Esophagus muscularis mucosa (tissue), 4 donors: ENCODE results near the gene NDC80. TPM values are rescaled to one million over a fixed set of nuclear protein-coding genes. Genes with fewer than 3 reads are reported as not detected.

Experiments
- DNase-seq: peaks from one replicate; pipeline ENCODE4 v3.0.0-alpha.2; 2017; ENCODE audit errors: extremely low spot score
- H3K27ac ChIP-seq, 4 donors: fragments of 200-600 bp; sonication (generic); replicated peaks in 1 of 4; 1 replicate in 3 of 4; 2 replicates in 1 of 4; pipeline ENCODE4 v1.5.1; 2016 to 2019; ENCODE audit warnings: mild to moderate bottlenecking in 1 of 4
- H3K27me3 ChIP-seq, 4 donors: fragments of 200-600 bp; sonication (generic); one replicate each; pipeline versions ENCODE4 v1.5.1 to v1.6.0; 2016 to 2019
- H3K36me3 ChIP-seq, 4 donors: fragments of 200-600 bp; sonication (generic); one replicate each; pipeline ENCODE4 v1.5.1; 2016 to 2019
- H3K4me1 ChIP-seq, 4 donors: fragments of 200-600 bp; sonication (generic); one replicate each; pipeline ENCODE4 v1.5.1; 2016 to 2019
- H3K4me3 ChIP-seq, 4 donors: fragments of 200-600 bp; sonication (generic); 1 replicate in 2 of 4; 2 replicates in 2 of 4; pipeline ENCODE4 v1.5.1; 2016 to 2019; ENCODE audit warnings: mild to moderate bottlenecking in 4 of 4, moderate library complexity in 1 of 4
- H3K9me3 ChIP-seq, 4 donors: fragments of 200-600 bp; sonication (generic); 1 replicate in 3 of 4; 2 replicates in 1 of 4; pipeline ENCODE4 v1.5.1; 2016 to 2019
- EP300 ChIP-seq: sonication (generic); formaldehyde crosslinking; IDR thresholded peaks from one replicate; pipeline ENCODE4 v1.6.1; 2017; ENCODE audit warnings: antibody characterized with exemption
- POLR2A ChIP-seq: fragments of 450-650 bp; IDR thresholded peaks from one replicate; pipeline ENCODE4 v1.6.1; 2017; ENCODE audit warnings: antibody characterized with exemption, moderate library complexity, mild to moderate bottlenecking, low read depth
- POLR2AphosphoS5 ChIP-seq, 2 donors: sonication (generic); formaldehyde crosslinking; IDR thresholded peaks; one replicate each; pipeline ENCODE4 v1.6.1; 2017; ENCODE audit warnings: antibody characterized with exemption in 2 of 2
- WGBS: methylation state at CpG from one replicate; pipeline ENCODE4 v1.1.5; 2018; 5-methylcytosine and 5-hydroxymethylcytosine counted together
- intact Hi-C: fragments of 100-400 bp; cut with DNase I; formaldehyde crosslinking; loops from one replicate; pipeline ENCODE4 v1.15.1; 2023
- total RNA-seq, 4 donors: library from RNA; depleted of rRNA; stranded (reverse); fragments of >200 nt; gene quantifications; one replicate each; pipeline versions ENCODE4 v1.1.0 to v1.2.1, GENCODE V29; 2016
- TF ChIP-seq, protein P1 (sequence below), 3 experiments: fragments of 200-600 bp in 2 of 3; fragments of 450-650 bp in 1 of 3; sonication (generic) in 2 of 3; IDR thresholded peaks; one replicate each; pipeline ENCODE4 v1.5.1; 2017 to 2019; ENCODE audit warnings: antibody characterized with exemption in 3 of 3, mild to moderate bottlenecking in 2 of 3, moderate library complexity in 1 of 3

NDC80 gene
- total RNA-seq, 4 donors from 2014 or later = 0.17 to 0.57 (median 0.42) TPM; not detected in 1

DNA sequence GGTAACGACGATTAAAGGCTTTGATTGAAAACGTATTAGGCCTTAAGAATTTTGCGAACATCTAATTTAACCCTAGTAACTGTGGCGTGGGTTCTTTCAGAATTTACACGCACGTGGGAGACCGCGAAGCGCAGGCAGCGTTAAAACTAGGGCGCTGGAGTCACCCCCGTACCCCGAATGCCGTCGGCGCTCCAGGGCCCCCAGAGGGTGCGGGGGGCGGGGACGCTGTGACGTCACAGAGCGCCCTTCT, 83.5 kb downstream of the NDC80 start:
- Histone ChIP-seq H3K4me1 (peaks cover 23 to 40% (median 39%) of the 10 kb centered on the region in 4 donors), H3K27ac (peak overlapping the region; percentile 97 to 99 (median 98)), H3K4me3 (peak overlapping the region; percentile 91 to 98 (median 94)), H3K9me3 (no peaks in the 10 kb centered on the region), H3K27me3 (no peaks in the 10 kb centered on the region), H3K36me3 (no peaks in the 10 kb centered on the region)
- TF ChIP-seq POLR2A (no peak), POLR2AphosphoS5 (IDR thresholded peaks at IDR 0.05) (no peak), EP300 (no peak)
- TF ChIP-seq, protein P1, sequence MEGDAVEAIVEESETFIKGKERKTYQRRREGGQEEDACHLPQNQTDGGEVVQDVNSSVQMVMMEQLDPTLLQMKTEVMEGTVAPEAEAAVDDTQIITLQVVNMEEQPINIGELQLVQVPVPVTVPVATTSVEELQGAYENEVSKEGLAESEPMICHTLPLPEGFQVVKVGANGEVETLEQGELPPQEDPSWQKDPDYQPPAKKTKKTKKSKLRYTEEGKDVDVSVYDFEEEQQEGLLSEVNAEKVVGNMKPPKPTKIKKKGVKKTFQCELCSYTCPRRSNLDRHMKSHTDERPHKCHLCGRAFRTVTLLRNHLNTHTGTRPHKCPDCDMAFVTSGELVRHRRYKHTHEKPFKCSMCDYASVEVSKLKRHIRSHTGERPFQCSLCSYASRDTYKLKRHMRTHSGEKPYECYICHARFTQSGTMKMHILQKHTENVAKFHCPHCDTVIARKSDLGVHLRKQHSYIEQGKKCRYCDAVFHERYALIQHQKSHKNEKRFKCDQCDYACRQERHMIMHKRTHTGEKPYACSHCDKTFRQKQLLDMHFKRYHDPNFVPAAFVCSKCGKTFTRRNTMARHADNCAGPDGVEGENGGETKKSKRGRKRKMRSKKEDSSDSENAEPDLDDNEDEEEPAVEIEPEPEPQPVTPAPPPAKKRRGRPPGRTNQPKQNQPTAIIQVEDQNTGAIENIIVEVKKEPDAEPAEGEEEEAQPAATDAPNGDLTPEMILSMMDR (IDR thresholded peaks at IDR 0.05) = no peak
- no peak for DNase-seq
- intact Hi-C loops = loop anchor here (5.0 to 10.0 kb wide), 2 partner anchors 83 to 790 kb away; partner anchors contain the start of genes METTL4 and NDC80
- 0% methylated on average over 11 of the region's 22 CpGs for WGBS

DNA sequence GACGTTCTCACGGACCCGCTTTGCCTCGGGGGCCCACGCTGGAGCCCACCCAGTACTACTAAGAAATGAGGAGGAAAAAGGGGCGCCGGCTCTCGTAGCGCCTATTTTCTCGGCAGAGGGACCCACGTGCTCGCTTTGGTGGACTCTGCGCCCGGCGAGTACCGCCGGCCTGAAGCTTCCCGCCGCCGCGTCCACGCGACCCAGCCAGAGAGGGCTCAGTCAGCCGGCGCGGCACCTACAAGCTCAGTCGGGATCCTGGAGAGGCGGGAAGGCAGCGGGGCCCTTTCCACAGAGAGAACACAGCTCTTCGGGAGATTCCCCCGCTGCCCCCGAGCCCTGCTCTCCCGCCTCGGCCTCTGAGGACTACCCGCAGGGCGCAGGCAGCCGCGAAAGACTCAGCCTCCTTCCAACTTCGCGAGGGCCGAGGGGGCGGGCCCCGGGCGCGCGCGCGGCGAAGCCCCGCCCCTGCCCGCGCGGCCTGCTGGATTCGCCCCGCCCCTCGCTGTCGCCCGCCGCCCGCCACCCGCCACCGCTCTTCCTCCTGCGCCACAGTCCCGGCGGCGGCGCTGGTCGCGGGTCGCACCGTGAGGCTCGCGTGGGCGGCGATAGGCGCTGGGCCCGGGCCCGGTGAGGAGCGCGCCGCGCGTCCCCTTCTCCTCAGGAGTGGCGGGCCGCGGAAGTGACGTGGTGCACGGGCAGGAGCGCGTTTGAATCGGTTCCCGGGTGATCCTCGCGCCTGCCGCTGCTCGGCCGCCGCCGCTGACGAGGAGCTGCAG, 84.0 kb downstream of the NDC80 start, which contains the start of gene SMCHD1:
TSS of gene SMCHD1 (plus strand) at position 549 of the 776 bp plus-strand sequence. CDS start 350 bp downstream, outside the sequence.
- no peaks in the 10 kb centered on the region for H3K36me3 ChIP-seq
- peak; percentile 96 for DNase-seq
- H3K4me1 ChIP-seq = peaks cover 23 to 45% (median 43%) of the 10 kb centered on the region in 4 donors
- H3K4me3 ChIP-seq = peak within 1 kb of the TSS; percentile 91 to 98 (median 94)
- H3K9me3 ChIP-seq = no peaks in the 10 kb centered on the region
- WGBS = no CpG with 5 or more reads among the region's 100 CpGs
- intact Hi-C loops = loop anchor here (5.0 to 10.0 kb wide), 2 partner anchors 83 to 789 kb away; partner anchors contain the start of genes METTL4 and NDC80
- TF ChIP-seq POLR2A (peak; percentile 38), POLR2AphosphoS5 (IDR thresholded peaks at IDR 0.05) (peak; percentile 79 to 87), EP300 (no peak)
- no peaks in the 10 kb centered on the region for H3K27me3 ChIP-seq
- peak within 1 kb of the TSS; percentile 97 to 99 (median 98) for H3K27ac ChIP-seq

DNA sequence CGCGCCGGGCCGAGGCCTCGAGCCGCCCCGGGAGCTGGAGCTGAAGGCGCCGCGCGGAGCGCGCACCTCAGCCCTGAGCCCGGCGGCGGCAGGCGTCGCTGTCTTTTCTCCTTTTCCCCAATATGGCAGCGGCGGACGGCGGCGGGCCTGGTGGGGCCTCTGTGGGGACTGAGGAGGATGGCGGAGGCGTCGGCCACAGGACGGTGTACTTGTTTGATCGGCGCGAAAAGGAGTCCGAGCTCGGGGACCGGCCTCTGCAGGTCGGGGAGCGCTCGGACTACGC, 84.5 kb downstream of the NDC80 start:
- Histone ChIP-seq H3K9me3 (no peaks in the 10 kb centered on the region), H3K36me3 (no peaks in the 10 kb centered on the region), H3K4me1 (peaks cover 23 to 48% (median 44%) of the 10 kb centered on the region in 4 donors), H3K4me3 (peak overlapping the region; percentile 91 to 98 (median 94)), H3K27me3 (no peaks in the 10 kb centered on the region), H3K27ac (peak overlapping the region; percentile 97 to 99 (median 98))
- intact Hi-C loops = loop anchor here (5.0 to 10.0 kb wide), 2 partner anchors 84 to 789 kb away; partner anchors contain the start of genes METTL4 and NDC80
- DNase-seq = no peak
- no CpG with 5 or more reads among the region's 37 CpGs for WGBS
- no peak for TF ChIP-seq POLR2AphosphoS5 (IDR thresholded peaks at IDR 0.05)
- TF ChIP-seq, protein P1 (IDR thresholded peaks at IDR 0.05) = no peak
- no peak for TF ChIP-seq POLR2A
- no peak for TF ChIP-seq EP300

DNA sequence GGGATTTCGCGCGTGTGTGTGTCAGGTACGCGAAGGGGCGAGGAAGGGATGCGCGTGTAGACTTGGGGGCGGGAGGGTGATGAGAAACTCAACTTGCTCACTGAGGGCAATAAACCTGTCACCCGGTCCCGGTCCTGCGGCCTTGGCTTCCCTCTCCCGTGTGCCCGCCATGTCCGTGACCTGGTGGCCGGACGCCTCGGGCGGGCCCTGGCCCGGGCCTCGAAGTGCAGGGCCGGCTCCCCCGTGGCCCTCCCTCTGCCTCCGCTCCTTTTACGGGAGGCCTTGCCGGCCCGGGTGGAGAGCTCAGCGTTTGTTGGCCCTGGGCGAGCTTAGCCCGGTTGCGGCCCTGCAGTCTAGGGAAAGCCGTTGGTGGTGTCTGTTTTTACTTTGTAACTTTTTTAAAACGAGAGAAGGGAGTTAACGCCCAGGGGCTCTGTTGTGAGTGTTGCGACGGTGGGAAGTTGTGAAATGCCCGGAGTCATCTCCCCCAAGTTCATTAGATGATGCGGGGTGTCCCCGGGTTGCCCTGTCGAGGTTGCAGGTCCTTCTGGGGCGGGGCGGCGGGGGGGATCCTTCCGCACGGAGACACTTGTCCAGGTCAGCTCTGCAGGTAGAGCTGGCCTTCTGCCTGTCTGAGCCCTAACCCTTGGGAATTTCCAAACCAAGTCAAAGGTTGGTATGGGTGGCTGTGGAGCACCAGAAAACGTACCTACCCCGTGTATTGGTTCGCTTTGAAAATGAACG, 85.1 kb downstream of the NDC80 start:
- DNase-seq = peak; percentile 92
- no peaks in the 10 kb centered on the region for H3K36me3 ChIP-seq
- H3K9me3 ChIP-seq = no peaks in the 10 kb centered on the region
- peak overlapping the region; percentile 91 to 98 (median 94) for H3K4me3 ChIP-seq
- intact Hi-C loops = loop anchor here (5.0 to 10.0 kb wide), 2 partner anchors 84 to 788 kb away; partner anchors contain the start of genes METTL4 and NDC80
- H3K4me1 ChIP-seq = peaks cover 23 to 48% (median 44%) of the 10 kb centered on the region in 4 donors
- TF ChIP-seq POLR2AphosphoS5 (IDR thresholded peaks at IDR 0.05) = peak; percentile 8 to 61
- TF ChIP-seq EP300 = no peak
- under 1% methylated on average over 38 of the region's 49 CpGs for WGBS
- H3K27ac ChIP-seq = peak overlapping the region; percentile 97 to 99 (median 98)
- H3K27me3 ChIP-seq = no peaks in the 10 kb centered on the region

DNA sequence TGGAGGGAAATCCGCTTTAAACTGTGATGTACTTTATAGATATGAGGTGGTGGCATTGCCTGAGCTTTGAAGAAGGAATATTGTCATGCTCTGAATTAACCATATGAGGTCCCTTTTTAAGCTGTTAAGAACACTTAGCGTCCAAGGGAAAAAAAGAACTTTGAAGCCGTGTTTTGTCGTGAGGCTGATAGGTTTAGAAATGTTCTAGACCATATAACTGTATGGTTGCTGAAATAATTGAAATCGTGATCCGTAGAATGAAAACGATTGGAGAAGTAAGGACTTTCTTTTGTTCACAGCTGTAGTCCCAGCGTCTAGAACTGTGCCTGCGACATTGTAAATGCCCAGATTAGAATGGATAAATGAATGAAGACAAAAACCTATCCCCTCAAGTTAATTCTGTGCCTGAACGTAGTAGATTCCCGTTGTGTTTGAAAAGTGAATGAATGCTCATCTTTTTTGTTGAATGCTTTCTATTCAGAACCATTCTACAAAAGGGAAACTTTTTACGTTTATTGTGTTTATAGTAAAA, 85.7 kb downstream of the NDC80 start:
- no peak for DNase-seq
- peak overlapping the region; percentile 91 to 98 (median 94) for H3K4me3 ChIP-seq
- intact Hi-C loops = loop anchor here (5.0 to 10.0 kb wide), 2 partner anchors 85 to 788 kb away; partner anchors contain the start of genes METTL4 and NDC80

More for the DNA sequence above, 85.7 kb downstream of the NDC80 start:
- Histone ChIP-seq H3K9me3 (no peaks in the 10 kb centered on the region), H3K36me3 (no peaks in the 10 kb centered on the region), H3K27me3 (no peaks in the 10 kb centered on the region), H3K4me1 (peaks cover 23 to 48% (median 44%) of the 10 kb centered on the region in 4 donors), H3K27ac (peak overlapping the region; percentile 97 to 99 (median 98))
- TF ChIP-seq, protein P1 (IDR thresholded peaks at IDR 0.05) = no peak
- TF ChIP-seq EP300 = no peak
- TF ChIP-seq POLR2AphosphoS5 (IDR thresholded peaks at IDR 0.05) = no peak
- TF ChIP-seq POLR2A = no peak
- 1% methylated on average over 12 of the region's 12 CpGs for WGBS
